A549 treated with CpdA at 1 μM for 4 hours (cell line): ENCODE measurements around the gene IRF1. TPM values are rescaled to one million over a fixed set of nuclear protein-coding genes. Genes with fewer than 3 reads are reported as not detected.

ENCODE experiments used
- total RNA-seq: library from RNA; stranded (reverse); fragments of 200-300 nt; extraction: Qiagen RNA extraction; gene quantifications from 5 replicates; pipeline ENCODE4 v1.2.3, GENCODE V29; 2022; ENCODE audit warnings: low read depth

The IRF1 gene
- 32.4 to 38.0 TPM (median 36.1 TPM) in 5 replicates for total RNA-seq

GRCh38 chr5:132490484-132491367 lies at the start of gene IRF1:
IRF1 (minus strand) TSS chr5:132490773; CDS start chr5:132489478, 1,295 bp downstream.

Other genes with a start within 250 kb of the IRF1 start
- gene PDLIM4, start 233.1 kb downstream of the IRF1 start, total RNA-seq, result 0.26 to 0.43 TPM (median 0.35 TPM) in 4 of 5 replicates, not detected in the other
- gene SLC22A4, start 196.4 kb downstream of the IRF1 start, total RNA-seq, result 3.5 to 4.7 TPM (median 4.2 TPM) in 5 replicates
- gene SLC22A5, start 121.1 kb downstream of the IRF1 start, total RNA-seq, result 16.0 to 19.7 TPM (median 16.9 TPM) in 5 replicates
- gene IL5, start 52.7 kb upstream of the IRF1 start, total RNA-seq, result not detected in 5 replicates
- gene RAD50, start 66.2 kb upstream of the IRF1 start, total RNA-seq, result 27.6 to 35.7 TPM (median 29.8 TPM) in 5 replicates
- gene IL13, start 167.4 kb upstream of the IRF1 start, total RNA-seq, result 0.07 TPM in 1 of 5 replicates, not detected in the others
- gene IL4, start 183.2 kb upstream of the IRF1 start, total RNA-seq, result not detected in 5 replicates
- gene KIF3A, start 246.8 kb upstream of the IRF1 start, total RNA-seq, result 7.4 to 14.0 TPM (median 9.6 TPM) in 5 replicates